GM18951 (cell line): ENCODE measurements around the gene KCNMB1.

Experiments used
- POLR2A ChIP-seq: IDR thresholded peaks from 4 replicates; pipeline ENCODE4 v1.6.1; 2011; ENCODE audit warnings: mild to moderate bottlenecking; ENCODE audit not compliant: insufficient read length, insufficient read depth; ENCODE audit errors: extremely low read depth
- in situ Hi-C: fragments of 300-500 bp; cut with MboI; formaldehyde crosslinking; loops from one replicate; pipeline ENCODE4 v1.12.0; 2022; ENCODE audit warnings: low sequenced_read_pairs, mixed read lengths, inconsistent platforms; ENCODE audit not compliant: unreplicated experiment

KCNMB1 gene

GRCh38 chr5:170361116-170361515 is 28.1 kb downstream of the KCNMB1 start:
- no peak for TF ChIP-seq POLR2A
- in situ Hi-C loops, result no loop called here

DNA sequence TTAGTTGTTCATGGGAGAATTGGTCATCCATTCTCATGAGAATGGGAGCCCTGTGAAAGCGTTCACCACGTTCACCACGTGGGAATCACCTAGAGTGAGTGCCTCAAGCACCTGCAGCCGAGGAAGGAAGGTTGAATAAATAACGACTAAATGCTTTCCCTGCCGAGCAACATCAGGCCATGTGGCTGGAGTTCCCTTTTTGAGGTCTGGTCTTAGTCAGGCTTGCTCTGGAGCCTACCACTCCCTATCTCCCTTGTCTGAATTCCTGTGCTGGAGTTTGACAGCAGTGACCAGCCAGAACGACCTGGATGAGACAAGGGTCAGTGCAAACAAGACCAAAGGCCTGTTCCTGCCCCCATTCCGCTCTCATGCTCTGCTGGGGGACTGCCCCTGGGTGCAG is 28.5 kb downstream of the KCNMB1 start:
- in situ Hi-C loops, result no loop called here
- no peak for TF ChIP-seq POLR2A

- in situ Hi-C loops, result no loop called here
Measured at GRCh38 chr5:170357955-170358444, 31.2 kb downstream of the KCNMB1 start.

GRCh38 chr5:170355601-170356098 is 33.5 kb downstream of the KCNMB1 start:
- in situ Hi-C loops, result no loop called here
- TF ChIP-seq POLR2A, result no peak

More at GRCh38 chr5:170357955-170358444, 31.2 kb downstream of the KCNMB1 start:
- no peak for TF ChIP-seq POLR2A

GRCh38 chr5:170353961-170354360 is 35.2 kb downstream of the KCNMB1 start:
- in situ Hi-C loops, result no loop called here
- TF ChIP-seq POLR2A, result no peak

DNA sequence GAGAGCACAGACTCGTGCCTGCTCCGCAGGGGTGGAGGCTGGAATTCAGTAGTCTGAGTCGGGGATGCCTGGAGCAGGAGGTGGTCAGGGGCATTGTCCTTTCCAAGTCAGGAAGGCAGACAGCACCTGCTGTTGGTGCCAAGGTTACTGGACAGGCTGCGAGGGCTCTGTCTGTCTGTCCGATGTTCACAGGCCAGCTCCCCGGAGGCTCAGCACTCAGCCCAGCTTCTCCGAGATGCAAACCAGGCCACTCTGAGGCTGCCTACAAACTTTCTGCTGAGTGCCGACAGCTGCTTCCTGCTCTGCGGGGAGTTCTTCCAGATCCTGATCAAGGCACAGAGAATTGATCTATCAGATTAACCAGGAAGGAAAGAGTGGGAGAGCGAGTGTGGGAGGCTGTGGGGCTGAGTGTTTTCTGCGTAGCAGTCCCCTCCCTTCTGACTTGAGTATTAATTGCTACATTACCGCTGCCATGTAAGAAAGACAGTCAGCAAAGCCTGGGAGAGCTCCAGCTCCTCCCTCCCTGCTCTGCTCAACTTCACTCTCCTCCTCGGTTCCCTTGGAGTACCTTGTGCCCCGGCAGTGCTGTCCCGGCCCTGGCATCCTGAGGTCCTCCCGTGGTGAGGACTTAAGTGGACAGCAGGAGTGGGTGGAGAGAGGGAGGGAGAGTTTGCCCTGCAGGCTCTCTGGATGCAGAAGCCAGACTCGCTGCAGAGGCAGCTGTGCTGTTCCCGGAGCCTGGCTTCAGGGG is 36.0 kb downstream of the KCNMB1 start:
- in situ Hi-C loops, result no loop called here
- no peak for TF ChIP-seq POLR2A

GRCh38 chr5:170348137-170348633 is 41.0 kb downstream of the KCNMB1 start:
- no peak for TF ChIP-seq POLR2A
- in situ Hi-C loops, result no loop called here

- in situ Hi-C loops, result no loop called here
- TF ChIP-seq POLR2A, result no peak
Measured at GRCh38 chr5:170347022-170347567, 42.1 kb downstream of the KCNMB1 start.

DNA sequence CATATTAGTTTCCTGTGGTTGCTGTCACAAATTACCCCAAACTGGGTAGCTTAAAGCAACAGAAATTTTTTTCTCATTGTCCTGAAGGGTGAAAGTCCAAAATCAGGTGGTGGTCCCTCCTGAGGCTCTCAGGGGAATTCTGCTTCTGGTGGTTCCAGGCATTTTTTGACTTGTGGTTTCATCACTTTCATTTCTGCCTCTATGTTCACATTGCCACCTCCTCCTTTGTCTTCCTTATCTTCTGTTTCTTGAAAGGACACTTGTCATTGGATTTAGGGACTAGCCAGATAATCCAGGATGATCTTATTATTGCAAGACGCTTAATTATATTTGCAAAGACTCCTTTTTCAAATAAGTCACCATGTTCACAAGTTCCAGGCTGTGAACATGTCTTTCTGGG is 43.2 kb downstream of the KCNMB1 start:
- TF ChIP-seq POLR2A, result no peak

GRCh38 chr5:170343177-170343576 is 46.0 kb downstream of the KCNMB1 start:
- TF ChIP-seq POLR2A, result no peak
- in situ Hi-C loops, result no loop called here

More for the DNA sequence above, 43.2 kb downstream of the KCNMB1 start:
- in situ Hi-C loops, result no loop called here

GRCh38 chr5:170342153-170342725 is 46.9 kb downstream of the KCNMB1 start:
- no peak for TF ChIP-seq POLR2A
- in situ Hi-C loops, result no loop called here

DNA sequence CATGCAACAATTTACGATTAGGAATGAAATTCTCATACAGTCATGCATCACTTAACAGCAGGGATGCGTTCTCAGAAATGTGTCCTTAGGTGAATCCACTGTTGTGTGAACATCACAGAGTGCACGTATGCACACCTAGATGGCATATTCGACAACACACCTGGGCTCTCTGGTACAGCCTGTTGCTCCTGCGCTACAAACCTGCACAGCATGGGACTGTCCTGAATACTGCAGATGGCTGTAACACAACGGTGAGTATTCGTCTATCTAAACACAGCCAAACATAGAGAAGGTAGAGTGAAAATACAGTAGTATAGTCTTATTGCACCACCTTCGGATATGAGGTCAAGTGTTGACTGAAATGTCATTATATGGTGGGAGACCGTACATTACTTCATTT is 47.6 kb downstream of the KCNMB1 start:
- in situ Hi-C loops, result no loop called here
- no peak for TF ChIP-seq POLR2A

- in situ Hi-C loops, result no loop called here
- TF ChIP-seq POLR2A, result no peak
Measured at GRCh38 chr5:170339780-170340167, 49.4 kb downstream of the KCNMB1 start.

DNA sequence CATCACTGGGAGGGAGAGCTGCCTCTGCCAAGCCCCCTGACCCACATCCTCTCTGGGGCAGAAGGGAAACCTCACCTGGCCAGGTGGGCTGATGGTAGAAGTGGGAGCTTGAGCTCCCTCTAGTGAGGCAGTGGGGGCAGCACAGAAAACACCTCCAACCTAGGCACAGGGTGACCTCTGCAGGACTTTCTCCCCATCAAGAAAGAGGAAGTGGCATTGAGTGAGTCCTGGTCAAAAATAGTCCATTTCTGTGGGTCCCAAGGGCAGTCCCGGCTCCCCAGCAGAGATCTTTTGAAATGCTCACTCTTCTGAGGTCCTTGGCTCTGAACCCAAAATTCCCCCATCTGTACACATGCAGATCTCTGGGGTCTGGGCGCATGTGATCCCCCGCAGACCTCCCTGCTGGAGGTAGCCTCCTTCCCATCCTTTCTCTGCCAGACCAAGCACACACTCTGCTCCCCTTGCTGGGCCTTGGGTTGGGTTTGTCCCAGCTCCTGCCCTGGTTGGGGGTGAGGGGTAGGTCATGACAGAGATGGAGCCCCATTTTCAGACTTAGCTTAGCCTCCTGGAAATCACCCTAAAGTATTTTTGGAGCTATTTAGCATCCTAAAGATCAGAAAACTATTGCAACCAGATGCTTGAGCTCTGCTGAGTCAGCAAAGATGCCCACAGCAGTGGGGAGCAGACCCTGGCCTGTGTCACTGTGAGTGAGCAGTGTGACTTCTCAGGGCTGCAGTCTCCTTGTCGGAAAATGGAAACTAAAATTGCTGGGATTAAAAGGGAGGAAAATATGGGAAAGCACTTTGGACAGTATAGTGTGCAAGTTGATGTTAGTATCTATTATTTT is 50.0 kb downstream of the KCNMB1 start:
- no peak for TF ChIP-seq POLR2A
- in situ Hi-C loops, result no loop called here
